OCI-LY1 (cell line): ENCODE results near the gene DHX9.

Source experiments
- H2AFZ ChIP-seq: fragments of 200-600 bp; sonication (generic), shearing (Covaris generic); 2 replicates; pipeline ENCODE4 v1.6.0; 2014; ENCODE audit warnings: antibody characterized with exemption, mild to moderate bottlenecking, low read length
- H3F3A ChIP-seq: fragments of 200-600 bp; sonication (generic), shearing (Covaris generic); 2 replicates; pipeline ENCODE4 v1.6.0; 2014; ENCODE audit warnings: mild to moderate bottlenecking, antibody characterized with exemption, low read length, moderate library complexity; ENCODE audit not compliant: insufficient read depth
- H3K27ac ChIP-seq: fragments of 200-600 bp; sonication (generic); 2 replicates; pipeline ENCODE4 v1.5.1; 2014; ENCODE audit warnings: low read length, mixed run types, mild to moderate bottlenecking, low read depth; ENCODE audit not compliant: poor library complexity, severe bottlenecking
- H3K27me3 ChIP-seq: fragments of 200-600 bp; sonication (generic); 2 replicates; pipeline ENCODE4 v1.6.0; 2014; ENCODE audit warnings: antibody characterized with exemption, mild to moderate bottlenecking, low read length, moderate library complexity; ENCODE audit not compliant: insufficient read depth
- H3K36me3 ChIP-seq: fragments of 200-600 bp; sonication (generic); 2 replicates; pipeline ENCODE4 v1.6.1; 2014; ENCODE audit warnings: mild to moderate bottlenecking, antibody characterized with exemption, low read length, moderate library complexity, mixed read lengths; ENCODE audit not compliant: insufficient read depth
- H3K4me1 ChIP-seq: fragments of 200-600 bp; sonication (generic); 2 replicates; pipeline ENCODE4 v1.5.1; 2014; ENCODE audit warnings: mild to moderate bottlenecking, low read length, moderate library complexity; ENCODE audit not compliant: insufficient read depth, severe bottlenecking
- H3K4me2 ChIP-seq: fragments of 200-600 bp; sonication (generic), shearing (Covaris generic); 2 replicates; pipeline ENCODE4 v1.6.1; 2014; ENCODE audit warnings: low read length
- H3K4me3 ChIP-seq: fragments of 200-600 bp; sonication (generic); 2 replicates; pipeline ENCODE4 v1.5.1; 2014; ENCODE audit warnings: low read length, low read depth, mild to moderate bottlenecking, mixed read lengths; ENCODE audit not compliant: poor library complexity, severe bottlenecking
- H3K79me2 ChIP-seq: fragments of 200-600 bp; shearing (Covaris generic); 2 replicates; pipeline ENCODE4 v1.6.1; 2016; ENCODE audit warnings: mixed run types, low read length, mixed read lengths; ENCODE audit not compliant: insufficient read depth
- H3K9ac ChIP-seq: fragments of 200-600 bp; sonication (generic), shearing (Covaris generic); 2 replicates; pipeline ENCODE4 v1.6.1; 2014; ENCODE audit warnings: mild to moderate bottlenecking, low read length, mixed read lengths
- H3K9me2 ChIP-seq: fragments of 200-600 bp; sonication (generic), shearing (Covaris generic); 2 replicates; pipeline ENCODE4 v1.6.1; 2014; ENCODE audit warnings: low read depth, mild to moderate bottlenecking, low read length, mixed read lengths
- H3K9me3 ChIP-seq: fragments of 200-600 bp; shearing (Covaris generic); 2 replicates; pipeline ENCODE4 v1.6.1; 2014; ENCODE audit warnings: low read length, mixed read lengths
- H4K20me1 ChIP-seq: fragments of 200-600 bp; sonication (generic), shearing (Covaris generic); 2 replicates; pipeline ENCODE4 v1.6.0; 2016; ENCODE audit warnings: mild to moderate bottlenecking, low read length; ENCODE audit not compliant: insufficient read depth
- EZH2 ChIP-seq: fragments of 200-600 bp; sonication (generic), shearing (Covaris generic); IDR thresholded peaks from 2 replicates; pipeline ENCODE4 v1.8.0; 2017; ENCODE audit warnings: borderline replicate concordance, mixed run types, mild to moderate bottlenecking, antibody characterized with exemption, low read length, moderate library complexity, mixed read lengths
- TF ChIP-seq, protein P1 (sequence below): fragments of 200-600 bp; sonication (generic), shearing (Covaris generic); IDR thresholded peaks from 2 replicates; pipeline ENCODE4 v1.5.1; 2017; ENCODE audit warnings: mild to moderate bottlenecking, antibody characterized with exemption, low read length, moderate library complexity, mixed read lengths

DHX9 gene

DNA sequence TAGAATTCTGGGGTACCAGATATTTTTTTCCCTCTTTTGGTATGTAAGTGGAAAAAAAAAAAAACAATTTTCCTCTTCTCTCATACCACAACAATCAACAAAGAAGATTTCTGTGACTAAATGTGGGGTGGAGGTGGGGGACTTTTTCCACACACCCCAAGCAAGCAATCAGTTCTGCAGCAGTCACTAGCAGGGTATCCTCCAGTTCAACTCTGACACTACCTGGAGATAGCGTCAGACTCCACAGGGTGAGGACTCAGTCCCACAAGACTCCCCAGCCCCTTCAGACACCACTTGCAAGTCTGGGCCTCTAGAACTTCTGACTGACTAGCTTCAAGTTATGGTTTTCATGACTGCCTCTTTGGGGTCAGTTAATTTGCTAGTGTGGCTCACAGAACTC is 6.2 kb downstream of the DHX9 start:
- H3F3A ChIP-seq: no peaks in the 10 kb centered on the region
- H4K20me1 ChIP-seq: peaks cover 23% of the 10 kb centered on the region
- H3K79me2 ChIP-seq: peaks cover 100% of the 10 kb centered on the region
- H3K27ac ChIP-seq: no peak overlapping the region
- no peak overlapping the region for H3K4me3 ChIP-seq
- no peak overlapping the region for H2AFZ ChIP-seq
- no peaks in the 10 kb centered on the region for H3K27me3 ChIP-seq
- no peak overlapping the region for H3K9ac ChIP-seq
- H3K4me1 ChIP-seq: peaks cover 23% of the 10 kb centered on the region
- H3K36me3 ChIP-seq: peaks cover 99% of the 10 kb centered on the region
- H3K9me3 ChIP-seq: no peaks in the 10 kb centered on the region
- H3K9me2 ChIP-seq: no peaks in the 10 kb centered on the region
- H3K4me2 ChIP-seq: no peak overlapping the region
- no peak for TF ChIP-seq EZH2
- TF ChIP-seq, protein P1, sequence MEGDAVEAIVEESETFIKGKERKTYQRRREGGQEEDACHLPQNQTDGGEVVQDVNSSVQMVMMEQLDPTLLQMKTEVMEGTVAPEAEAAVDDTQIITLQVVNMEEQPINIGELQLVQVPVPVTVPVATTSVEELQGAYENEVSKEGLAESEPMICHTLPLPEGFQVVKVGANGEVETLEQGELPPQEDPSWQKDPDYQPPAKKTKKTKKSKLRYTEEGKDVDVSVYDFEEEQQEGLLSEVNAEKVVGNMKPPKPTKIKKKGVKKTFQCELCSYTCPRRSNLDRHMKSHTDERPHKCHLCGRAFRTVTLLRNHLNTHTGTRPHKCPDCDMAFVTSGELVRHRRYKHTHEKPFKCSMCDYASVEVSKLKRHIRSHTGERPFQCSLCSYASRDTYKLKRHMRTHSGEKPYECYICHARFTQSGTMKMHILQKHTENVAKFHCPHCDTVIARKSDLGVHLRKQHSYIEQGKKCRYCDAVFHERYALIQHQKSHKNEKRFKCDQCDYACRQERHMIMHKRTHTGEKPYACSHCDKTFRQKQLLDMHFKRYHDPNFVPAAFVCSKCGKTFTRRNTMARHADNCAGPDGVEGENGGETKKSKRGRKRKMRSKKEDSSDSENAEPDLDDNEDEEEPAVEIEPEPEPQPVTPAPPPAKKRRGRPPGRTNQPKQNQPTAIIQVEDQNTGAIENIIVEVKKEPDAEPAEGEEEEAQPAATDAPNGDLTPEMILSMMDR: no peak

DNA sequence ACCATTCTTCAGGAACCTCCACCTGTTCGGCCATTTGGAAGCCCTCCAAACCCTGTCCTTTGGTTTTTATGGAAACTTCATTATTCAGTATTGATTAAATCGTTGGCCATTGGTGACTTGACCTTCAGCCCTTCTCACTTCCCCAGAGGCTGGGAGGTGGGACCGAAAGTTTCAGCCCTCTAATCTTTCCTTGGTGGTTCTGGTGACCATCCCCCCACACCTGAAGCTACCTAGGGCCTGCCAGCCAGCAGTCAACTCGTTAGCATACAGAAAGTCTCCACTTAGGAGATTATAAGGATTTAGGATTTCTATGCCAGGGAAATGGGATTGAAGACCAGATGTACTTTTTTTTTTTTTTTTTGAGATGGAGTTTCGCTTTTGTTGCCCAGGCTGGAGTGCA is 6.7 kb downstream of the DHX9 start:
- no peaks in the 10 kb centered on the region for H3F3A ChIP-seq
- no peaks in the 10 kb centered on the region for H3K9me3 ChIP-seq
- no peak overlapping the region for H3K27ac ChIP-seq
- no peak overlapping the region for H3K4me2 ChIP-seq
- peaks cover 23% of the 10 kb centered on the region for H4K20me1 ChIP-seq
- H3K27me3 ChIP-seq: no peaks in the 10 kb centered on the region
- no peak overlapping the region for H3K9ac ChIP-seq
- no peaks in the 10 kb centered on the region for H3K9me2 ChIP-seq
- no peak overlapping the region for H2AFZ ChIP-seq
- H3K36me3 ChIP-seq: peaks cover 99% of the 10 kb centered on the region
- peaks cover 100% of the 10 kb centered on the region for H3K79me2 ChIP-seq
- no peak for TF ChIP-seq EZH2
- TF ChIP-seq, protein P1: no peak
- H3K4me3 ChIP-seq: no peak overlapping the region
- peaks cover 19% of the 10 kb centered on the region for H3K4me1 ChIP-seq

DNA sequence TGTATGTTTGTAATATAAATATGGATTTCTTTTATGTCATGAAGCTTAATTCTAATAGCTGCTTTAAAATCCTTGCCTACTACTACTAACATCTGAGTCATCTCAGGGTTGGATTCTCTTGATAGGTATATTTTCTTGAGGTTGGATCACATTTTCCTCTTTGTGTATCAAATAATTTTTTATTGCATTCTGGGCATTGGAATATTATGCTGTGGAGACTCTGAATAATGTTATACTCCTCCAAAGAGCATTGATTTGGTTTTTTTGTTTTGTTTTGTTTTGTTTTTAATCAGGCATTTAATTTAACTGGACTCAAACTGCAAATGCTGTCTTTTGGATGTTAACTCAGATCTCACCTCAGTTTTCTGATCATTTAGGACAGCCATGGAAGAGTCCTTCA is 8.0 kb downstream of the DHX9 start:
- Histone ChIP-seq H3K9me3 (no peaks in the 10 kb centered on the region), H3K79me2 (peaks cover 93% of the 10 kb centered on the region), H4K20me1 (peaks cover 20% of the 10 kb centered on the region), H3K4me2 (no peak overlapping the region), H2AFZ (no peak overlapping the region), H3K4me3 (no peak overlapping the region), H3K4me1 (peaks cover 7% of the 10 kb centered on the region), H3F3A (no peaks in the 10 kb centered on the region), H3K9ac (no peak overlapping the region), H3K9me2 (no peaks in the 10 kb centered on the region), H3K27ac (no peak overlapping the region), H3K36me3 (peaks cover 99% of the 10 kb centered on the region), H3K27me3 (no peaks in the 10 kb centered on the region)
- TF ChIP-seq EZH2: no peak
- TF ChIP-seq, protein P1: no peak
